Measurements from ENCODE around the gene SNX33.

The SNX33 gene

GRCh38 chr15:75669191-75669878 is 21.6 kb downstream of the SNX33 start:
- no peaks in the 10 kb centered on the region for H3K36me3 ChIP-seq (ENCODE audit: control insufficient read depth, insufficient read depth, low read length)
- no peak overlapping the region for H3K27ac ChIP-seq (ENCODE audit: low read depth, low read length)
- H3K9ac ChIP-seq (ENCODE audit: low read depth, low read length), result no peak overlapping the region
- no peaks in the 10 kb centered on the region for H3K27me3 ChIP-seq (ENCODE audit: control insufficient read depth, insufficient read depth, low read length)
- no peaks in the 10 kb centered on the region for H3K9me3 ChIP-seq (ENCODE audit: control insufficient read depth, insufficient read depth, low read length)
- H3K4me3 ChIP-seq (ENCODE audit: low read depth, low read length), result no peak overlapping the region
- peaks cover 13% of the 10 kb centered on the region for H3K4me1 ChIP-seq (ENCODE audit: control insufficient read depth, insufficient read depth, low read length)

GRCh38 chr15:75669879-75670212 is 22.1 kb downstream of the SNX33 start:
- Histone ChIP-seq H3K27ac (ENCODE audit: low read depth, low read length) (no peak overlapping the region), H3K4me1 (ENCODE audit: control insufficient read depth, insufficient read depth, low read length) (peaks cover 13% of the 10 kb centered on the region), H3K36me3 (ENCODE audit: control insufficient read depth, insufficient read depth, low read length) (no peaks in the 10 kb centered on the region), H3K9me3 (ENCODE audit: control insufficient read depth, insufficient read depth, low read length) (no peaks in the 10 kb centered on the region), H3K4me3 (ENCODE audit: low read depth, low read length) (no peak overlapping the region), H3K9ac (ENCODE audit: low read depth, low read length) (no peak overlapping the region), H3K27me3 (ENCODE audit: control insufficient read depth, insufficient read depth, low read length) (no peaks in the 10 kb centered on the region)

GRCh38 chr15:75671730-75672602 is 24.3 kb downstream of the SNX33 start:
- no peak overlapping the region for H3K4me3 ChIP-seq (ENCODE audit: low read depth, low read length)
- no peaks in the 10 kb centered on the region for H3K27me3 ChIP-seq (ENCODE audit: control insufficient read depth, insufficient read depth, low read length)
- H3K36me3 ChIP-seq (ENCODE audit: control insufficient read depth, insufficient read depth, low read length), result no peaks in the 10 kb centered on the region
- H3K4me1 ChIP-seq (ENCODE audit: control insufficient read depth, insufficient read depth, low read length), result peaks cover 13% of the 10 kb centered on the region
- H3K9me3 ChIP-seq (ENCODE audit: control insufficient read depth, insufficient read depth, low read length), result no peaks in the 10 kb centered on the region
- peak overlapping the region; percentile 49 for H3K27ac ChIP-seq (ENCODE audit: low read depth, low read length)
- H3K9ac ChIP-seq (ENCODE audit: low read depth, low read length), result no peak overlapping the region

GRCh38 chr15:75672646-75673425 is 25.1 kb downstream of the SNX33 start:
- no peaks in the 10 kb centered on the region for H3K9me3 ChIP-seq (ENCODE audit: control insufficient read depth, insufficient read depth, low read length)
- peaks cover 13% of the 10 kb centered on the region for H3K4me1 ChIP-seq (ENCODE audit: control insufficient read depth, insufficient read depth, low read length)
- H3K4me3 ChIP-seq (ENCODE audit: low read depth, low read length), result no peak overlapping the region
- H3K27ac ChIP-seq (ENCODE audit: low read depth, low read length), result peak overlapping the region; percentile 66
- no peaks in the 10 kb centered on the region for H3K27me3 ChIP-seq (ENCODE audit: control insufficient read depth, insufficient read depth, low read length)
- no peaks in the 10 kb centered on the region for H3K36me3 ChIP-seq (ENCODE audit: control insufficient read depth, insufficient read depth, low read length)
- H3K9ac ChIP-seq (ENCODE audit: low read depth, low read length), result no peak overlapping the region

- Histone ChIP-seq H3K27ac (ENCODE audit: low read depth, low read length) (peak overlapping the region; percentile 66), H3K4me1 (ENCODE audit: control insufficient read depth, insufficient read depth, low read length) (peaks cover 13% of the 10 kb centered on the region), H3K9me3 (ENCODE audit: control insufficient read depth, insufficient read depth, low read length) (no peaks in the 10 kb centered on the region), H3K4me3 (ENCODE audit: low read depth, low read length) (no peak overlapping the region), H3K27me3 (ENCODE audit: control insufficient read depth, insufficient read depth, low read length) (no peaks in the 10 kb centered on the region), H3K36me3 (ENCODE audit: control insufficient read depth, insufficient read depth, low read length) (no peaks in the 10 kb centered on the region), H3K9ac (ENCODE audit: low read depth, low read length) (no peak overlapping the region)
These were observed 25.9 kb downstream of the SNX33 start for GRCh38 chr15:75673426-75674235.

GRCh38 chr15:75674366-75674765 is 26.7 kb downstream of the SNX33 start:
- Histone ChIP-seq H3K9ac (ENCODE audit: low read depth, low read length) (no peak overlapping the region), H3K27me3 (ENCODE audit: control insufficient read depth, insufficient read depth, low read length) (no peaks in the 10 kb centered on the region), H3K36me3 (ENCODE audit: control insufficient read depth, insufficient read depth, low read length) (no peaks in the 10 kb centered on the region), H3K9me3 (ENCODE audit: control insufficient read depth, insufficient read depth, low read length) (no peaks in the 10 kb centered on the region), H3K27ac (ENCODE audit: low read depth, low read length) (no peak overlapping the region), H3K4me1 (ENCODE audit: control insufficient read depth, insufficient read depth, low read length) (peaks cover 13% of the 10 kb centered on the region), H3K4me3 (ENCODE audit: low read depth, low read length) (no peak overlapping the region)

- Histone ChIP-seq H3K4me1 (ENCODE audit: control insufficient read depth, insufficient read depth, low read length) (peaks cover 13% of the 10 kb centered on the region), H3K9ac (ENCODE audit: low read depth, low read length) (no peak overlapping the region), H3K9me3 (ENCODE audit: control insufficient read depth, insufficient read depth, low read length) (no peaks in the 10 kb centered on the region), H3K27me3 (ENCODE audit: control insufficient read depth, insufficient read depth, low read length) (no peaks in the 10 kb centered on the region), H3K27ac (ENCODE audit: low read depth, low read length) (no peak overlapping the region), H3K36me3 (ENCODE audit: control insufficient read depth, insufficient read depth, low read length) (no peaks in the 10 kb centered on the region), H3K4me3 (ENCODE audit: low read depth, low read length) (no peak overlapping the region)
These were observed 28.1 kb downstream of the SNX33 start for GRCh38 chr15:75675579-75676404.

- Histone ChIP-seq H3K9me3 (ENCODE audit: control insufficient read depth, insufficient read depth, low read length) (no peaks in the 10 kb centered on the region), H3K4me1 (ENCODE audit: control insufficient read depth, insufficient read depth, low read length) (peaks cover 13% of the 10 kb centered on the region), H3K9ac (ENCODE audit: low read depth, low read length) (no peak overlapping the region), H3K36me3 (ENCODE audit: control insufficient read depth, insufficient read depth, low read length) (no peaks in the 10 kb centered on the region), H3K4me3 (ENCODE audit: low read depth, low read length) (no peak overlapping the region), H3K27me3 (ENCODE audit: control insufficient read depth, insufficient read depth, low read length) (no peaks in the 10 kb centered on the region), H3K27ac (ENCODE audit: low read depth, low read length) (no peak overlapping the region)
These were observed 29.2 kb downstream of the SNX33 start for GRCh38 chr15:75676688-75677464.

GRCh38 chr15:75677465-75678323 is 30.0 kb downstream of the SNX33 start:
- no peak overlapping the region for H3K9ac ChIP-seq (ENCODE audit: low read depth, low read length)
- no peak overlapping the region for H3K27ac ChIP-seq (ENCODE audit: low read depth, low read length)
- no peaks in the 10 kb centered on the region for H3K9me3 ChIP-seq (ENCODE audit: control insufficient read depth, insufficient read depth, low read length)
- H3K36me3 ChIP-seq (ENCODE audit: control insufficient read depth, insufficient read depth, low read length), result no peaks in the 10 kb centered on the region
- no peaks in the 10 kb centered on the region for H3K27me3 ChIP-seq (ENCODE audit: control insufficient read depth, insufficient read depth, low read length)
- H3K4me1 ChIP-seq (ENCODE audit: control insufficient read depth, insufficient read depth, low read length), result peaks cover 7% of the 10 kb centered on the region
- no peak overlapping the region for H3K4me3 ChIP-seq (ENCODE audit: low read depth, low read length)

All from HUES48 (cell line).